Neural progenitor cell (in vitro differentiated cells): Measurements from ENCODE around the gene GJB1. TPM values are rescaled to one million over a fixed set of nuclear protein-coding genes. Genes with fewer than 3 reads are reported as not detected.

Experiments used
- DNase-seq: peaks from one replicate; pipeline ENCODE4 v3.0.0-alpha.2; 2016; ENCODE audit warnings: low spot score
- H2AFZ ChIP-seq: fragments of 200-600 bp; sonication (generic); replicated peaks from 2 replicates; pipeline ENCODE4 v1.6.1; 2016; ENCODE audit warnings: antibody characterized with exemption
- H3F3A ChIP-seq: fragments of 200-600 bp; sonication (generic); 2 replicates; pipeline ENCODE4 v1.6.1; 2016; ENCODE audit warnings: antibody characterized with exemption, low read depth
- H3K27ac ChIP-seq: fragments of 200-600 bp; sonication (generic); 2 replicates; pipeline ENCODE4 v1.5.1; 2016; ENCODE audit warnings: mild to moderate bottlenecking
- H3K27me3 ChIP-seq: fragments of 200-600 bp; sonication (generic); 2 replicates; pipeline ENCODE4 v1.6.1; 2016; ENCODE audit warnings: mild to moderate bottlenecking, moderate library complexity
- H3K36me3 ChIP-seq: fragments of 200-600 bp; sonication (generic); 2 replicates; pipeline ENCODE4 v1.5.1; 2016
- H3K4me1 ChIP-seq: fragments of 200-600 bp; sonication (generic); 2 replicates; pipeline ENCODE4 v1.6.1; 2016; ENCODE audit warnings: mixed run types
- H3K4me2 ChIP-seq: fragments of 200-600 bp; sonication (generic); 2 replicates; pipeline ENCODE4 v1.6.1; 2016
- H3K4me3 ChIP-seq: fragments of 200-600 bp; sonication (generic); 2 replicates; pipeline ENCODE4 v1.5.1; 2016
- H3K79me2 ChIP-seq: fragments of 200-600 bp; sonication (generic); 2 replicates; pipeline ENCODE4 v1.6.1; 2016; ENCODE audit warnings: low read depth
- H3K9ac ChIP-seq: fragments of 200-600 bp; sonication (generic); 2 replicates; pipeline ENCODE4 v1.6.1; 2016
- H3K9me3 ChIP-seq: fragments of 200-600 bp; sonication (generic); 2 replicates; pipeline ENCODE4 v1.5.1; 2016; ENCODE audit warnings: low read depth
- H4K20me1 ChIP-seq: fragments of 200-600 bp; sonication (generic); 2 replicates; pipeline ENCODE4 v1.6.1; 2016; ENCODE audit warnings: low read depth
- H3K27ac Mint-ChIP-seq: 3 replicates; pipeline ENCODE4 v1.8.0; 2021; ENCODE audit warnings: mixed read lengths
- H3K27me3 Mint-ChIP-seq: 2 replicates; pipeline ENCODE4 v1.8.0; 2022; ENCODE audit warnings: low read depth, mild to moderate bottlenecking, inconsistent platforms, moderate library complexity, mixed read lengths; ENCODE audit not compliant: insufficient read depth
- H3K36me3 Mint-ChIP-seq: 3 replicates; pipeline ENCODE4 v1.8.0; 2021; ENCODE audit warnings: mixed read lengths
- H3K4me1 Mint-ChIP-seq: 3 replicates; pipeline ENCODE4 v1.8.0; 2021; ENCODE audit warnings: mixed read lengths
- H3K4me3 Mint-ChIP-seq: 3 replicates; pipeline ENCODE4 v1.8.0; 2021; ENCODE audit warnings: mild to moderate bottlenecking, moderate library complexity, mixed read lengths
- H3K9me3 Mint-ChIP-seq: 3 replicates; pipeline ENCODE4 v1.8.0; 2020; ENCODE audit warnings: mixed read lengths
- EZH2 ChIP-seq: fragments of 200-600 bp; sonication (generic); IDR thresholded peaks from 2 replicates; pipeline ENCODE4 v1.6.1; 2017; ENCODE audit warnings: antibody characterized with exemption, mild to moderate bottlenecking, moderate library complexity
- EZH2phosphoT487 ChIP-seq: fragments of 200-600 bp; sonication (generic); IDR thresholded peaks from 2 replicates; pipeline ENCODE4 v1.6.1; 2017; ENCODE audit warnings: antibody characterized with exemption
- total RNA-seq: library from RNA; depleted of rRNA; stranded (reverse); fragments of >200 nt; gene quantifications from 2 replicates; pipeline ENCODE4 v1.2.3, GENCODE V29; 2015; ENCODE audit warnings: low replicate concordance
- TF ChIP-seq, protein P1 (sequence below): fragments of 200-600 bp; sonication (generic); IDR thresholded peaks from 2 replicates; pipeline ENCODE4 v1.5.1; 2017; ENCODE audit warnings: antibody characterized with exemption, mild to moderate bottlenecking

The GJB1 gene
- total RNA-seq, 1 donor from 2014 or later = not detected

GRCh38 chrX:71214604-71215337 is 8.3 kb upstream of the GJB1 start:
- Histone ChIP-seq H3K4me3 (no peak overlapping the region), H3K27me3 (no peaks in the 10 kb centered on the region), H3K9me3 (no peaks in the 10 kb centered on the region), H4K20me1 (no peaks in the 10 kb centered on the region), H3K4me2 (no peak overlapping the region), H3K36me3 (no peaks in the 10 kb centered on the region), H3K27ac (no peak overlapping the region), H3K9ac (no peak overlapping the region), H3K79me2 (no peaks in the 10 kb centered on the region), H2AFZ (no peak overlapping the region), H3F3A (no peaks in the 10 kb centered on the region), H3K4me1 (no peaks in the 10 kb centered on the region)
- Mint-ChIP-seq H3K27me3 (peaks cover 4% of the 10 kb centered on the region), H3K4me1 (peaks cover 7% of the 10 kb centered on the region), H3K27ac (peak overlapping the region; percentile 82), H3K4me3 (no peak overlapping the region), H3K9me3 (peaks cover 10% of the 10 kb centered on the region), H3K36me3 (no peaks in the 10 kb centered on the region)
- TF ChIP-seq, protein P1, sequence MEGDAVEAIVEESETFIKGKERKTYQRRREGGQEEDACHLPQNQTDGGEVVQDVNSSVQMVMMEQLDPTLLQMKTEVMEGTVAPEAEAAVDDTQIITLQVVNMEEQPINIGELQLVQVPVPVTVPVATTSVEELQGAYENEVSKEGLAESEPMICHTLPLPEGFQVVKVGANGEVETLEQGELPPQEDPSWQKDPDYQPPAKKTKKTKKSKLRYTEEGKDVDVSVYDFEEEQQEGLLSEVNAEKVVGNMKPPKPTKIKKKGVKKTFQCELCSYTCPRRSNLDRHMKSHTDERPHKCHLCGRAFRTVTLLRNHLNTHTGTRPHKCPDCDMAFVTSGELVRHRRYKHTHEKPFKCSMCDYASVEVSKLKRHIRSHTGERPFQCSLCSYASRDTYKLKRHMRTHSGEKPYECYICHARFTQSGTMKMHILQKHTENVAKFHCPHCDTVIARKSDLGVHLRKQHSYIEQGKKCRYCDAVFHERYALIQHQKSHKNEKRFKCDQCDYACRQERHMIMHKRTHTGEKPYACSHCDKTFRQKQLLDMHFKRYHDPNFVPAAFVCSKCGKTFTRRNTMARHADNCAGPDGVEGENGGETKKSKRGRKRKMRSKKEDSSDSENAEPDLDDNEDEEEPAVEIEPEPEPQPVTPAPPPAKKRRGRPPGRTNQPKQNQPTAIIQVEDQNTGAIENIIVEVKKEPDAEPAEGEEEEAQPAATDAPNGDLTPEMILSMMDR = no peak
- no peak for TF ChIP-seq EZH2
- no peak for TF ChIP-seq EZH2phosphoT487
- DNase-seq = no peak

DNA sequence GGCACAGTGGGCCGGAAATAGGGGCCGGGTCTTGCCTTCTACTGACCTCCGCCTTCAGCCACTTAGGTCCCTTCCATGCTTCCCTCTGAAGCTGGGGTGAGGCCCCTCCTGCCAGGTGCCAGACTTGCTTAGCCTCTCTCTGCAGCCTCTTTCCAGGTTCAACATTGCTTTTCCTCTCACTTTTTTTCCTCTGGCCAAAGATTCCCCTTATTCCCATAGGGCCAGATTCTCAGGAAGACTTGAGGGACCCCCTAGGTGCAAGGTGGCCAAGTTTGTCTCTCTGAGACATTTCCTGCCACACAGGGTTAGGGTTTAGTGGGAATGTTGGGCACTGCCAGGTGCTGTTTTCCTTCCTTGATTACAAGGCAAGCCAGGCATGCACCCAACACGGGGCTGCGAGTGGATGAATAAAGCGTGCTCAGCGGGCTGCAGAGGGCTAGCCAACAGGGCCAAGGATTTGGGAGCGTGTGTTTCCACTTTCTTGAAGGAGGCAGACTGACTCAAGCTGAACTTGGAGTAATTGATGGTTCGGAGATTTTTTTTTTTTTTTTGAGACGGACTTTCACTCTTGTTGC is 7.6 kb upstream of the GJB1 start:
- H3F3A ChIP-seq = no peaks in the 10 kb centered on the region
- H3K4me2 ChIP-seq = no peak overlapping the region
- no peaks in the 10 kb centered on the region for H4K20me1 ChIP-seq
- no peaks in the 10 kb centered on the region for H3K36me3 ChIP-seq
- no peaks in the 10 kb centered on the region for H3K9me3 ChIP-seq
- H3K9ac ChIP-seq = no peak overlapping the region
- DNase-seq = no peak
- Mint-ChIP-seq H3K27me3 (peaks cover 4% of the 10 kb centered on the region), H3K27ac (no peak overlapping the region), H3K36me3 (no peaks in the 10 kb centered on the region), H3K9me3 (peaks cover 9% of the 10 kb centered on the region), H3K4me1 (peaks cover 7% of the 10 kb centered on the region), H3K4me3 (no peak overlapping the region)
- TF ChIP-seq EZH2phosphoT487 (no peak), EZH2 (no peak)
- TF ChIP-seq, protein P1 = no peak
- H3K27me3 ChIP-seq = no peaks in the 10 kb centered on the region
- no peak overlapping the region for H2AFZ ChIP-seq
- no peaks in the 10 kb centered on the region for H3K79me2 ChIP-seq
- H3K27ac ChIP-seq = no peak overlapping the region
- H3K4me1 ChIP-seq = no peaks in the 10 kb centered on the region
- H3K4me3 ChIP-seq = no peak overlapping the region

- Histone ChIP-seq H3K27me3 (no peaks in the 10 kb centered on the region), H3K4me2 (no peak overlapping the region), H4K20me1 (no peaks in the 10 kb centered on the region), H2AFZ (peak overlapping the region; percentile 57), H3K27ac (no peak overlapping the region), H3F3A (no peaks in the 10 kb centered on the region), H3K79me2 (no peaks in the 10 kb centered on the region), H3K4me1 (no peaks in the 10 kb centered on the region), H3K36me3 (no peaks in the 10 kb centered on the region), H3K9me3 (no peaks in the 10 kb centered on the region), H3K4me3 (no peak overlapping the region), H3K9ac (no peak overlapping the region)
- Mint-ChIP-seq H3K27ac (peak overlapping the region; percentile 80), H3K36me3 (no peaks in the 10 kb centered on the region), H3K4me3 (no peak overlapping the region), H3K4me1 (peaks cover 7% of the 10 kb centered on the region), H3K9me3 (peaks cover 4% of the 10 kb centered on the region), H3K27me3 (peaks cover 4% of the 10 kb centered on the region)
- no peak for TF ChIP-seq EZH2phosphoT487
- TF ChIP-seq EZH2 = no peak
- TF ChIP-seq, protein P1 = no peak
- no peak for DNase-seq
Measured at GRCh38 chrX:71216485-71216884, 6.5 kb upstream of the GJB1 start.
